NCI-H82 treated with DMSO at 0.1 percent for 48 hours (cell line): ENCODE results near the gene WDFY4.

ENCODE experiments used
- DNase-seq: peaks from one replicate; lab custom pipeline; 2025; ENCODE audit not compliant: unreplicated experiment; lab: John Stamatoyannopoulos, UW

WDFY4 gene

GRCh38 chr10:48691812-48692528 is 7.3 kb downstream of the WDFY4 start:
- DNase-seq, result no peak

- DNase-seq, result no peak
Measured at GRCh38 chr10:48692748-48693147, 8.1 kb downstream of the WDFY4 start.

DNA sequence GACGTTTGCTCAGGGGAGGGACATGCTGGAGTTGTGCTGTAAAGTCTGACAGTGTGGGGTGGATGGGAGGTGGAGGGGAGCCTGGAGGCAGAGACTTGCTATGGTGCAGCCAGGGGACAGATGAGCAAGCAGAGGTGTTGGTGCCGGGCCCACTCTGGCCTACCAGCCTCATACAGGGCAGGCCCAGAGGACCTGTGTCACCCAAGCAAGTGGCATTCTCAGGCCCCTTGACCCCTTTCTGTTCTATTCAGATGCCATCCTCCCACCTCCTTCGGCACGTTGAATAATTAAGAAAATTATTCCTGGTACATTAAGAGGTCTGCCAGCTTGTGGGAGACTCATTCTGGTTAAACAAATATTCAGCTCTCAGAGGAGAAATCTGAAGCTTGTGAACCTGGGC is 8.5 kb downstream of the WDFY4 start:
- DNase-seq, result no peak

DNA sequence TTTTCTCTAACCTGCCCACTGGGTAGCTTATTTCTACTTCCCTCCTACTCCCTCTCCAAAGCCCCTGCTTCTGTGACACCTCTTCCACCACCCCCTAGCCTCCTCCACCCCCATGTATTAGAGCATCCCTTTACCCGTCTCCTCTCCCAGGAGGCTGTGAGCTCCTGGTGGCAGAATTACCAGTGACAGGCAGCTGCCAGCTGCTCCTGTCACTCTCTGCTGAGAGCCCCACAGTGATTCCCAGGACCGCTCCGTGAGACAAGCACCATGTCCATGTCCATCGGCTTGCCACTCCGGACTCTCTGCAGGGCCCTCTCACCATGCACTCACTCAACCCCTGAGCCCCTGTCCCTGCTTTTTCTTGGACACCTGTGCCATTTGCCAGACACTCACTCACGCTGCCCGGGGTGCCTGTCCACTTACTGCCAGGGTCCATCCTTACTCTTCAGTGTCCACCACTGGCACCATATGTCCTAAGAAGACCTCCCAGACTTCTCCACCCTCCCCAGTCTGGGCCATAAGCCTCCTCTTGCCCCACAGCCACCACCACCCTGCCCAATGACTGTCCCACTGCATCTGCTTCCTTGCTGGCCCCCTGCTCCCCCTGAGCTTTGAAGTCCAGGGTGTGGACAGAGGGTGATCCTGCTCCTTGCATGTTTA is 9.8 kb downstream of the WDFY4 start:
- DNase-seq, result no peak

DNA sequence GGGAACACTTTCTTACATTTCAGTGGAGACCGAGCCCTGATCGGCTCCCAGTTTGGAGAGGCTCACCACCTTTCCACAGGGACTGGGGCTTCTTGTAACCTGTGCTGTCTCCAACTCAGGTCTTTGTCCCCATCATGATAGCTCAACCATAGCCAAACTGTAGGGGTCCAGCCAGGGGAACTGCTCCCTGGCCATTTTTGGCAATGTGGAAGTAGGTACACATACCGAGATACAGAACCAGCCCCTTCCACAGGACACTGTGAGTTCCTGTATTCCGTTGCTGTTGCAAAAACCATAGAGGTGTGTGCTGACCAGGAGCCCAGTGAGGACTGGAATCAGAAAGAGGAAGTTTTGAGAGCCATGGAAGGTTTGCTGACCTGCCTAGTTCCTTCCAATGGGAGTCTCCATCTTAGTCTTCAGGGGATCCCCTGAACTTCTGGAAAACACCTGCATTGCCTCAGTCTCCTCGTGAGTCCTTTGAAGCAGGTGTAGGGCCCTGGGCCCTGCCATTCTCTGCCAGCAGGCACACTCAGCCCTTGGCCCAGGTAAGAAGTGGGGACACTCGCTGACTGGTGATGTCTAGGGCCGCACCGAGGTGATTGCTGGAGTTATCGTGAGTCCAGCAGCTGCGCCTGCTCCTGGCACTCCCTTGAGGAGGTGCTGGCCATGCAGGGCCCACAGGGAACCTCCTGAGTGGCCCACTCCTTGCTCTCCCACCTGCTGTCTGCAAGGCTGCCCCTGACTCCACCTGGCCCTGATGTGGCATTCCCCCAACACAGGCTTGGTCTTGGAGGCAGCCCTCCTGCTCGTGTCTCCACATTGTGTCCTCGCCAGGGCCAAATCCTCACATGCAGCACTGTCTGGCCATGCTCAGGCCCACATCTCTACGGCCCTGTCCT is 11.2 kb downstream of the WDFY4 start:
- no peak for DNase-seq

GRCh38 chr10:48696535-48696873 is 11.8 kb downstream of the WDFY4 start:
- no peak for DNase-seq

DNA sequence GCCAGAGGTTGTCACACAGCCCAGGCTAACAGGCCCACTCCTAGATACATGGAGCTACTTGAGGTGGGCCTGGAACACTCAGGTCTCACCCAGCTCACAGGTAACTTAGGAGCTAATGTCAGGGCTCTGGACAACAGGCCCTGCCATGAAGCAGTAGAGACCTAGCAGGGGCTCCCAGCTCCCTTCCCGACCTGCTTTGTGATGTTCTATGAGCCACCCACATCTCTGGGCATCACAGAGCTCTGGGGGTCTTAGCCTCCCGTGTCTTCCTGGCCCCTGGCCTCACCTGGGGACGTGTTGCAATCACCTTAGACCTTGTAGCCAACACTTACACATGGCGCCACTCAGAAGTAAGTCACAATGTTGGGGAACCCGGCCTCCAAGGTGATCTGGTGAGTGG is 12.4 kb downstream of the WDFY4 start:
- no peak for DNase-seq

- DNase-seq, result no peak
Measured at GRCh38 chr10:48697821-48698764, 13.4 kb downstream of the WDFY4 start.

GRCh38 chr10:48699011-48699627 is 14.4 kb downstream of the WDFY4 start:
- no peak for DNase-seq

- no peak for DNase-seq
Measured at GRCh38 chr10:48700071-48700470, 15.4 kb downstream of the WDFY4 start.

GRCh38 chr10:48700493-48700892 is 15.8 kb downstream of the WDFY4 start:
- no peak for DNase-seq

GRCh38 chr10:48701139-48701901 is 16.6 kb downstream of the WDFY4 start:
- DNase-seq, result no peak

DNA sequence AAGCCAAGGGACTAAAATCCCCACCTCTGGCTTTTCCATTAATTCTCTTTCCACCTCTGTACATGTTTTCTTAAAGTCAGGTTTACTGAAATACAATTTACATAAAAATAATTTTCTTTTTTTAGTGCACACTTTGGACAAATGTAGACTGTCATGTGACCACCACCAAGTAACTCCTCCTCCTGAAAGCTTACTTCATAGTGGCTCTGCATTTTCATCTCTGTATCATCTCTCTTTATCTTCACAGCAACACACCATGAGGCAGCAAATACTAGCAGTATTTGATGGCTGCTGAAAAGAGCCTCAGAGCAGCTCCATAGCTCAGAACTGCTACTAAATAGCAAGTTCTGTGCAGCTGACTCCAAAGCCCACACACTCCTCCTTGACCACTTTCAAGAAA is 17.3 kb downstream of the WDFY4 start:
- DNase-seq, result no peak

DNA sequence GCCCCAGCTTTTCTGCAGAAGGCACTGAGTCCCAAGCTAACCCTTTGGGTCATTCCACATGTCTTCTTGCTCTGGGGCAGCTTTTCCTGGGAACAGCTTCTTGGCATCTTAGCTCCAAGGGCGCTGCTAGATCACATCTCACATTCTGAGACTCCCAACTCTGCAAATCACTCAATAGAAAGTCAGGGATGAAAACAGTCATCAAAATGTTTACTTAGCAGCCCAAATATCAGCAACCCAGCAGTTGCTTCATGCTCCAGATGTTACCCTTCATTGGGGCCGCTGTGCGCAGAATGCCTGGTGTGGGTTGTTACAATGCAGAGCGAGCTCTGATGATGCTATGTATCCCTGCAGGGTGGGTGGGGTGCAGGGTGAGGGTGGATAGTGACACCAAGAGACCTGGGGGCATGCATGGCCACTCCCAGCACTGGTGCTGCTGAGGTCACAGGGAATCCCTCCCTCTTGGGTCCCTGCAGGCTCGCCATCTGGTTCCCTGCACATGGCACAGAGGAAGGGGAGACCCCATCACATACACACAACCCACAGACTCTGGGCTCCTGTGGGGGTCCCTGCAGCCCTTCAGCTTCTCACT is 19.0 kb downstream of the WDFY4 start:
- DNase-seq, result no peak

- no peak for DNase-seq
Measured at GRCh38 chr10:48704156-48704555, 19.5 kb downstream of the WDFY4 start.

DNA sequence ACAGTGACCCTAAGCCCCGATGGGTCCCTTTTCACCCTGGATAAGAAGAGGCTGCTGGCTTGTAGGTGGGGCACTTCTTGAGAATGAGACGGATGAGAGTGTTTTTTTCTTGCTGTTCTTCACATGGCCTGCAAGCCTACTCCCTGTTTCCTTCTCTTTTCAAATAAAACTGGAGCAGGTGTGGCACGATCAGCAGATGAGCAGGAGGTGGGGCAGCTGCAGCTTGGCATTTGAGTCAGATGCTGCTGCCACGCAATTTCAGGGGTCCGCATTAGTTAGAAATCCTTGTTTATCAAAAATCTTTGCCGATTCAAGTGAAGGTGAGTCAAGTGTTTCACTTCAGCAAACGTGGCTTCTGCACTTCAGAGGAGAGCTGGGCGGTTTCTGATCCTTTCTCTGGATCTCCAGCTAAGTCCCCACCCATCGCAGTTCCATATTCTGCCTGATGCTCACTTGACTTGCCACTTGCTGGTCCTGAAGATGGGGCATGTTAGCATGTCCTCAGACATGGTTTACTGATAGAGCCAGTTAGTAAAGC is 20.8 kb downstream of the WDFY4 start:
- DNase-seq, result no peak

- no peak for DNase-seq
Measured at GRCh38 chr10:48707472-48707871, 22.8 kb downstream of the WDFY4 start.

GRCh38 chr10:48708144-48708543 is 23.5 kb downstream of the WDFY4 start:
- DNase-seq, result no peak

DNA sequence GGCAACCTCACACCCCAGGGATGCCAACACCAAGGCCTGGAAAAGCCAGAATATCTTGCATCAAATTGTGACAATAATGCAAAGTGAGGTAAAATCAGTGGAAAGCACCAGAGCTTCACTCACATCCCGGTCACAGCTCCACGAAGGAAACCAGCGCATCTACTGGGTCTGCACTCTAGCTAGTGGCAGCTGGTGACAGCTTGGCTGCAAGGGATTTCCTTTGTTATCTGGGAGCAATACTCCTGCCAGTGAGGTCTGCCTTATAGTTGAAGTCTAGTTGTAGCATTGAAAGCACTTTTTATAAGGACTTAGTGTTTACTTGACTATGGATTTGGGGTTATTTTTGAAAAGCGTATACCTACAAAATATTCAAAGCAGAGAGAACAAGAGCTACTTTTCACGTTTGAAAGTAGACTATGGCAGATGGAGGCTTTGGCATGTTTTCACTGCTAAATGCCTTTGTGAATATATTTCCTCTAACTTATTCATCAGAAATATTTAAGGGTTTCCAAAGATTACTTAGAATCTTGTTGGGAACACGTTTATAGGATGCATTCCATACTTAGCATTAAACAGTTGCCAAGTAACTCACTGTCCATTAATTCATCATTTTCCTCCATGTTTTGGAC is 26.1 kb downstream of the WDFY4 start:
- no peak for DNase-seq
